NCI-H2081 (cell line): ENCODE measurements around the gene GSTA2.
"Not testable (repeated sequence)": the region's sequence is repeated elsewhere in the genome, so short reads cannot be mapped to it uniquely, and the experiment has no call there.

Experiments
- DNase-seq, 2 experiments: peaks; one replicate each; lab custom pipeline; 2025; lab: John Stamatoyannopoulos, UW

Gene GSTA2

GRCh38 chr6:52760105-52760765, 3.0 kb downstream of the GSTA2 start:
- peak in 1 of 2 experiments; percentile 49 for DNase-seq

DNA sequence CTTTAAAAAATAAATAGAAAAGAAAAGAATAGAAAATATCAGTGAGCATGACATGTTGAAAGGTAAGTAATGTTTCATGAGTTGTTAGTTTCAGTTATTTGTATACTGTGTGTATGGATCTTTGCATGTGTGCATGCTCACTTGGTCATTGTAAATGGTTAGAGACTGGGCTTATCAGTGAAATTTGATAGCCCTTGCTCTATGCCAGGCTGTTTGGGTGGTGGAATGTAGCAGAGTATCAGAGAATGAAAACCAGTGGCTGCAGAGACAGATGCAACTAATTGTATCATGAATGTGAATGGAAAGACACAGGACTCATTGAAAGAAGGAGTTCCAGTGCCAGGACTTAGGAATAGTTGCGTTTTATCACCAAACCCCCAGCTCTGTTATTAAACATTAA, 4.2 kb downstream of the GSTA2 start:
- no peak for DNase-seq

DNA sequence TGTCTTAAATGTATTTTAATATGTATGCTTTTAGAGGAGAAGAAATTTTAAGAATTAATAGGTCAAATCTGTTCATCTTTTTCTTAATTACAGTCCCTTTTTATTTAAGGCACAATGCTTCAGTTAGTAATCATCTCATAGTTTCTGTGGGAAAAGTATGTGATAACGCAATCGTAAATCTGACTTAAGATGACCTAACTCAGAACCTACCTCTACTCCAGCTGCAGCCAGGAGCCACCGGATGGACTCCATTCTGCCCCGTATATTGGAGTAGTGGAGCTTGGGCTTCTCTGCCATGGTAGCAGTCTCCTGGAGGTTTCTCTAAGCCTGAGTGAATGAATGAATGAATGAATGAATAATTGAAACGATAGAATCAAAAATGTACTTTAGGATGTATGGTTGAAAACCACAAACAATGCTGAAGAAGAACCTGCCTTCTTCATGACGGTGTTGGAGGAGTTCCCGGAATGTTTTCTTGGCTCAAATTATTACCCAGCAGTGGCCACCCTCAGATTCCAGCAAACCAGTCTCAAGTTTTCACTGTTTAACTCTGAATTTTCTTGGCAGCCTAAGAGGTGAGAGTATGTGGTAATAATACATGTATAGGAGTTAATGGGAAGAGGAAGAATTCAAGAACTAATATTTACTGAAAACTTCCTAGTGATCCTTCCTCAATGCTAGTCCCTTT, 5.5 kb downstream of the GSTA2 start:
- DNase-seq: not testable (repeated sequence)

DNA sequence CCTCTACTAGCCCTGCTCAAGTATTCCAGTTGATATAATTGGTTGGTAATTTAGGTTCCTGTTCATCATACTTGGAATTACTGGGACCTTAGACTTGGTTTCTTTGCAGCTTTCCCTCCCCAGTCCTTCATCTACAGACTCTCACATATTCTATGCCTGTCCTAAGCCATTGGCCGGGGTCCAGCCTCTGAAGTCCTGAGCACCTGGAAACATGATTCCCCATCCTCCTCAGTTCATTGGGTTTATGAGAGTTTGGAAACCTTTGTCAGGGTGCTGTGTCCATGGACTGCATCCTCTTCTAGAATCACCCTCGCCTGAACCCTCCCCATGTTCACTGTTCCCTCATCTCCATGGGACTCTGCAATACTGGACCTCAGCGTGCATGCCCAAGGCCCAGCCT, 8.8 kb downstream of the GSTA2 start:
- no peak for DNase-seq

DNA sequence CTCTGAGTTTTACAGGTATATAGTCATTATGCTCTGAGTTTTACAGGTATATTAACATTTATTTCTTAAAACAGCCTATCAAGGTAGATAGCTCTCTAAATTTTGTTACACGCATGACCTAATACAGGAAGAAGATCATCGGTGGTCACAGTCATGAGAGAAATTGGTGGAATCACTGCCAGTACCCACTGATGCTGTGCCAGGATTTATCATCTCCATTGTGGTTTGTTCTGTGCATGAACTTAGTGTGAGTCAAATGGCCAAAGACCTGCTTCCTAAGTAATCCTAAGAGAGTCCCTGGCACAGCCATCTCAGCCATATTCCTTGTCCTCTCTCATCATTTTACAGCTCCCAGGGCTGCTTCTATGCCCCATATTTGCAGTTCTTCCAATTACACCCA, 10.1 kb downstream of the GSTA2 start:
- not testable (repeated sequence) for DNase-seq

- no peak for DNase-seq
Observed at GRCh38 chr6:52752310-52752709, 11.0 kb downstream of the GSTA2 start.

GRCh38 chr6:52749556-52750152, 13.6 kb downstream of the GSTA2 start:
- peak in 1 of 2 experiments; percentile 21 for DNase-seq

DNA sequence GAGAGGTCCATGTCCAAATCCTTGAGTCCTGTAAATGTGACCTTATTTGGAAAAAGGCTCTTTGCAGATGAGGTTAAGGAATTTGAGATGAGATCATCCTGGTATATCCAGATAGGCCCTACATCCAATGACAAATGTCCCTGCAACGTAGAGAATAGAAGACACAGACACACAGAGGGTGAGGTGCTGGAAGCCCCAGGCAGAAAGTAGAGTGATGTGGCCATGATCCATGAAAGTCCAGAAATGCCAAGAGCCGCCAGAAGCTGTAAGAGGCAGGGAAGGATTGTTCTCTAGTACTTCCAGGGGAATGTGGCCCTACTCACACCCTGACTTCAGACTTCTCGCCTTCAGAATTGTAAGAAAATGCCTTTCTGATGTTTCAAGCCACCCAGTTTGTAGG, 16.0 kb downstream of the GSTA2 start:
- not testable (repeated sequence) for DNase-seq

DNA sequence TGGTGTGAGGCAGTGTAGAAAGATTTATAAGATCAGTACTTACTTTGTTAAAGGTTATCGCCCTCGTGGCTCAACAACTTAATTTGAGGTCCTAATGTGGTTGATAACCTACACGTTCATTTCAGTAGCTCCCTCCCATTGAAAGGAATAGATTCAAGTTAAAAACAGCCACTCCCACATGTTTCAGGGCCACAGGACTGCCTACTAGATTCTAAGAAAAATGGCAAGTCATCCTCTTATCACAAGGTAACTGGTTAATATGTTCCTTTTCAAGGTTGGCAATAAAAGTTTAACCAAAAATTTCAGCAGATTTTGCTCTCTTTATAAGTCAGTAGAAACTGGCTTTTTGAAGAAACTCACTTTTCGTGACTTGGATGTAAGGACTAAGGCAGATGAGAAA, 17.1 kb downstream of the GSTA2 start:
- DNase-seq: no peak

DNA sequence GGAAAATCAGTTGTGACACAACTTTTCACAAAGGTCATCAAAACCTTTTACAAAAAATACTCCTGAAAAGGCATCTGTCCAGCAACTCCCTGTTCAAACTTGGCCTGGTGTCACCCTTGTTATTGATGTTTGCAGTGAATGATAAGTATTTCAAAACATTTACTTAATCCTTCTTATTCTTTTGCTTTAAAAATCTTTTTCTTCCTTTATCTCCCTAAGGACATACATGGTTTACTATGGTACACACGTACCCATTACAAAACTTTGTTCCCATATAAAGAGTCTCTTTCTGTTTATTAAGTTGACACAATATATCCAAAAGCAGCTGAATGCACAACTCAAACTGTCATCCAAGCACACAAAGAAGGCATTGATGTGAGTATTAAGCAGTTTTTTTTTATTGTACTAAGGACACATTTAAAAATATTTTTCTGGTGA, 17.5 kb downstream of the GSTA2 start:
- DNase-seq: no peak

GRCh38 chr6:52741872-52742271, 21.4 kb downstream of the GSTA2 start:
- no peak for DNase-seq

- DNase-seq: no peak
Observed at GRCh38 chr6:52739627-52740026, 23.6 kb downstream of the GSTA2 start.

DNA sequence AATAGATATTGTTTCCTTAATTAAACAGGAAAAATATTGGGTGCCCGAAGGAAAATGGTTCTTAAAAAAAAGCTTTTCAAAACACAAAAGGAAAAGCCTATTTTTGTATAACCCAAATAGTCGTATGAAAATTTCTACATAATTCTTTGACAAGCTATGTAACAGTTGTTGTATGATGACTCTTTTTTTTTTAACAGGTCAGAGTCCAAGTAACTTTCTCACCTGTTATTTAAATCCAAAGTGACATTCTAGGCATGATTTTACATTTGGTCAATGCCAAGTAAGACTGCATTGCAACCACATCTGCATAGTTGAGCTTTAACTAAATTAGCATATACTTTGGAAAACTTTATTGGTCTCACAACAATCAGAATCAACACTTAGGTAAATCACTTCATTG, 24.1 kb downstream of the GSTA2 start:
- DNase-seq: no peak

GRCh38 chr6:52736145-52736544, 27.1 kb downstream of the GSTA2 start:
- DNase-seq: no peak

GRCh38 chr6:52735071-52735470, 28.2 kb downstream of the GSTA2 start:
- DNase-seq: no peak

DNA sequence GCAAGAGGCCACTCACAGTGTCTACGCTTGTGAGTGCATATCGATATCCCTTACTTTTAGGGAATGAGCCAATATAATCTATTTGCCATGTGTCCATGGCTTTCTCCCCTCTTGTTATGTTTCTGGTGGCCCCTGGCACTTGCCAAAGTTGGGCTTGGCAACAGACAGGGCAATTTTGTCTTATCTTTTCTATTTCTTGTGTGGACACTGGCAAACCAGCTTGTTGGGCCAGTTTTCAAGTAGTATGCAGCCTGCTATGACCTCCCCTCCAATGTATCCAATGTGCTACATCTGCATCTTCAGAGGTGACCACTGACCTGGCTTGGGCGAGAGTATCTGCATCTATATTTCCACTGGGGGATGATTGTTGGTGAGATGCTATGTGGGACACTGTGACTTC, 29.2 kb downstream of the GSTA2 start:
- DNase-seq: no peak

GRCh38 chr6:52733172-52733571, 30.1 kb downstream of the GSTA2 start:
- no peak for DNase-seq

GRCh38 chr6:52731719-52732118, 31.6 kb downstream of the GSTA2 start:
- peak in 1 of 2 experiments; percentile 34 for DNase-seq

DNA sequence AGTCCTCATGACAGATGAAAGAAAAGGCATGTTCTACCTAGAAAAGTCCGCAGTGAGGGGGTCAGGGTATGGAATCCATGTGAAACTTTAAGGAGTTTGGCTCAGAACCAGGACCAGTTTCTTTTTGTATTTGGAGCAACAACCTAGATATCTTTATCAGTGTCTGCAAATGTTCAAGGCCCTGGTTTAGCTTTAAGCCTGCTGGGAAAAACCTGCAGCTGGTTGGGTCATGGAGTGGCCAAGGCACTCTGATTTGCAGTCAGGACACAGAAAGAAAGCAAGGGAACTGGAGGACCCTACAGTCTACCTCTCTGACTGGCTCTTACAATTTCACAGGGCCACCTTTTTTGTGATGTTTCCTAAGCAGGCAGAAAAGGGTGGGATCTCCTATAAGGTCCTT, 33.7 kb downstream of the GSTA2 start:
- no peak for DNase-seq

DNA sequence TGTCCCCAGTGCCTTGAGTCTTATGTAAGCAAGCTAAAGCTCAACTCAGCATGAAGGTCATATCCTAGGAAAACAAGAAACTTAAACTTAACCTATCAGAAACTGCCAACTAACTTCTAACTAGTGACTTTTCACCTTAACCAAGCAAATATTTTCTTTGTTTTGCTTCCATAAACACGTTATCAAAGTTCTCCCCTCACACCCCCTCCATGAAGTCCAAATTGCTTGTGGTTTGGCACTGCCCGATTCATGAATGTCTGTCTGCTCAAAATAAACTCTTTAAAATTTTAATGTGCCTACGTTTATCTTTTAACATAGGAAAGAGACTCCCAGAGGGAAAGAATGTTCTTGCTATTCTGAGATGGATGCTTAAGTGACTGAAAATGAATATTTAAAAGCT, 34.9 kb downstream of the GSTA2 start:
- DNase-seq: no peak

DNA sequence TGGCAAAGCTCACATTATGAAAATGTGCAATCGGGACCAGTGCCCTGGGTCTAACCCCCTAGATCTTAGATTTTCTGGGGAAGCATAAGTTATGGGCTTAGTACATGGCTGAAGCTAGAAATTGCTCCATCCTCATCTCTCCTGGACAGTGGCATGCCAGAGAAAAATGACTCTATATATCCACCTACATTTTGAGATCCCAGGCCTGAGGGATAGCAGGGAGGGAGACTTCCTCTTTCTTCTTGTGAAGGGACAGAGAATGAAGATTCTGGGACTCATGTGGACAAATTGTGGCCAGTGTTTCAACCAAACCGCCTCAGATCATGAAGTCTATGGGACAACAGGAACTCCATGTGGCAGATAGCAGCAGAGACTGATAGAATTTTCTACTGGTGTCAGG, 35.4 kb downstream of the GSTA2 start:
- peak in 1 of 2 experiments; percentile 23 for DNase-seq

GRCh38 chr6:52726741-52727535, 36.3 kb downstream of the GSTA2 start:
- DNase-seq: peak in 1 of 2 experiments; percentile 41

GRCh38 chr6:52726193-52726542, 37.1 kb downstream of the GSTA2 start:
- no peak for DNase-seq
